Measurements from ENCODE around the gene MAFB.

DNA sequence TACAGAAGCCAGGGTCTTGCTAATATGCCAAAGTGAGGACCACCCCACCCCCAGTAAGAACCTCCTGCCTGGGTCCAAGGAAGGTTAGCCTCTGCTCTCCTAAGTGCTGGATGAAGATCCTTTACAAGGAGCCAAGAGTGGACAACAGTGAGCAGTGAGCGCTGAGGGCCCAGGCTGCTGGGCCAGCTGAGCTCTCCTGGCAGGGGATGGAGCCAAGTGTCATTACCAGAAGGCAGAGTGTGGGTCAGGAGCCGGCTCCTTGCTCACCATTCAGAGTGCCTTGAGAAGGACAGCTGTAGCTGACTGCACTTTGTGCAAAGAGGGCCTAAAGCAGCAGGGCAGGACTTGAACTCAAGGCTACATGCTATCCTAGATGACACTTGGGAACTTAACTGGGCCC lies 16.9 kb downstream of the MAFB start:
- TF ChIP-seq CTCF (IDR thresholded peaks at IDR 0.05) (no peak), POLR2AphosphoS5 (IDR thresholded peaks at IDR 0.05) (no peak), POLR2A (IDR thresholded peaks at IDR 0.05) (no peak)
